IgD-negative memory B cell (primary cell): ENCODE data around the gene THBS4. TPM values are rescaled to one million over a fixed set of nuclear protein-coding genes. Genes with fewer than 3 reads are reported as not detected.
"Not testable (repeated sequence)": the region's sequence is repeated elsewhere in the genome, so short reads cannot be mapped to it uniquely, and the experiment has no call there.

Experiments
- H3K27ac Mint-ChIP-seq, 3 donors: one replicate each; pipeline ENCODE4 v1.8.0; 2020 to 2022; ENCODE audit warnings: mild to moderate bottlenecking in 3 of 3, mixed read lengths in 3 of 3, moderate library complexity in 1 of 3
- H3K27me3 Mint-ChIP-seq: one replicate; pipeline ENCODE4 v1.8.0; 2021; ENCODE audit warnings: mixed read lengths
- H3K36me3 Mint-ChIP-seq: one replicate; pipeline ENCODE4 v1.8.0; 2020; ENCODE audit warnings: mild to moderate bottlenecking, mixed read lengths
- H3K4me1 Mint-ChIP-seq, 3 donors: one replicate each; pipeline ENCODE4 v1.8.0; 2020 to 2022; ENCODE audit warnings: mixed read lengths in 3 of 3, mild to moderate bottlenecking in 1 of 3
- H3K4me3 Mint-ChIP-seq, 4 donors: one replicate each; pipeline ENCODE4 v1.8.0; 2020 to 2022; ENCODE audit warnings: mild to moderate bottlenecking in 4 of 4, mixed read lengths in 4 of 4, moderate library complexity in 3 of 4
- H3K9me3 Mint-ChIP-seq, 3 donors: one replicate each; pipeline ENCODE4 v1.8.0; 2020 to 2021; ENCODE audit warnings: mixed read lengths in 3 of 3, mild to moderate bottlenecking in 1 of 3
- polyA plus RNA-seq: library from polyadenylated mRNA; unstranded; fragments of 300-500 nt; fragmentation: Illumina TruSeq; gene quantifications from one replicate; pipeline ENCODE4 v1.2.3, GENCODE V29; 2021

Gene THBS4
- polyA plus RNA-seq, 1 donor from 2014 or later: 0.36 TPM

DNA sequence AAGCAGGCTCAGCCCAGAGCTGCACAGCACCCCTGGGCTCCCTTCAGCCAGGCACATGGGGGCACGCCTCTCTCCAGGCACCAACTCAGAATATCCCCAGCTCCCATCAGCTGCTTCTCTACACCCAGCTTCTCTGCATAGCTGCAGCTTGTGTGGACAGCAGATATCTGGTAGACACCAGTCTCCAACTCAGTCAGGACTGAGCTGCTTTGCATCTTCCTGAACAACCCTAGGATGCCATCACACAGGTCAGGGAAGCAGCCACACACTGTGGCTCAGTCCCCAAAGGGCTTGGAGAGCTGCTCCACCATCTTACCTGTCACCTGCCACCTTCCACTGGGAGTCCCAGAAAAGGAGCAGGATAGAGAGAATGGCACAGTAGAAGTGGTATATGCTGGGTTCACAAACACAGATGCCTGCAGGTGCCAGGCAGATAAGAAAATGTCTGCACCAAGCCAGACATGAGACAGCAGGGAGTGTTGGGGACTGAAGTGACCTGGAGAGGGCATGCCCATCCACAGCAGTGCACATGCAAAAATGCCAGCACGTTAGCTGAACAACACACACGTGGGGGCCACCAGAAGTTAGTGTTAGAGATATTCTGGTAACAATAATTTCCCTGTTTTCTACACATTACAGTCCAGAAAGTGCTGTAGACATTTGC is 42.0 kb downstream of the THBS4 start:
- Mint-ChIP-seq H3K4me3 (no peak overlapping the region), H3K9me3 (no peaks in the 10 kb centered on the region), H3K27me3 (peaks cover 3% of the 10 kb centered on the region), H3K36me3 (no peaks in the 10 kb centered on the region), H3K27ac (no peak overlapping the region), H3K4me1 (no peaks in the 10 kb centered on the region)

GRCh38 chr5:80078921-80079320 is 43.8 kb downstream of the THBS4 start:
- no peak overlapping the region for H3K4me3 Mint-ChIP-seq
- peaks cover 2 to 5% (median 5%) of the 10 kb centered on the region in 3 donors for H3K4me1 Mint-ChIP-seq
- H3K27me3 Mint-ChIP-seq: peaks cover 4% of the 10 kb centered on the region
- H3K27ac Mint-ChIP-seq: no peak overlapping the region
- no peaks in the 10 kb centered on the region for H3K36me3 Mint-ChIP-seq
- H3K9me3 Mint-ChIP-seq: no peaks in the 10 kb centered on the region

GRCh38 chr5:80082281-80082680 is 47.1 kb downstream of the THBS4 start:
- Mint-ChIP-seq H3K36me3 (no peaks in the 10 kb centered on the region), H3K4me3 (peak overlapping the region in 2 of 4 donors; percentile 51 to 68), H3K27ac (peak overlapping the region in 1 of 3 donors; percentile 46), H3K9me3 (no peaks in the 10 kb centered on the region), H3K27me3 (peaks cover 4% of the 10 kb centered on the region), H3K4me1 (peaks cover 2 to 5% (median 5%) of the 10 kb centered on the region in 3 donors)

- H3K4me3 Mint-ChIP-seq: peak overlapping the region; percentile 39 to 92 (median 65)
- H3K4me1 Mint-ChIP-seq: peaks cover 2 to 5% (median 5%) of the 10 kb centered on the region in 3 donors
- H3K36me3 Mint-ChIP-seq: no peaks in the 10 kb centered on the region
- H3K9me3 Mint-ChIP-seq: no peaks in the 10 kb centered on the region
- peaks cover 4% of the 10 kb centered on the region for H3K27me3 Mint-ChIP-seq
- peak overlapping the region in 2 of 3 donors; percentile 7 to 46 for H3K27ac Mint-ChIP-seq
These were observed 47.6 kb downstream of the THBS4 start for GRCh38 chr5:80082731-80083100.

DNA sequence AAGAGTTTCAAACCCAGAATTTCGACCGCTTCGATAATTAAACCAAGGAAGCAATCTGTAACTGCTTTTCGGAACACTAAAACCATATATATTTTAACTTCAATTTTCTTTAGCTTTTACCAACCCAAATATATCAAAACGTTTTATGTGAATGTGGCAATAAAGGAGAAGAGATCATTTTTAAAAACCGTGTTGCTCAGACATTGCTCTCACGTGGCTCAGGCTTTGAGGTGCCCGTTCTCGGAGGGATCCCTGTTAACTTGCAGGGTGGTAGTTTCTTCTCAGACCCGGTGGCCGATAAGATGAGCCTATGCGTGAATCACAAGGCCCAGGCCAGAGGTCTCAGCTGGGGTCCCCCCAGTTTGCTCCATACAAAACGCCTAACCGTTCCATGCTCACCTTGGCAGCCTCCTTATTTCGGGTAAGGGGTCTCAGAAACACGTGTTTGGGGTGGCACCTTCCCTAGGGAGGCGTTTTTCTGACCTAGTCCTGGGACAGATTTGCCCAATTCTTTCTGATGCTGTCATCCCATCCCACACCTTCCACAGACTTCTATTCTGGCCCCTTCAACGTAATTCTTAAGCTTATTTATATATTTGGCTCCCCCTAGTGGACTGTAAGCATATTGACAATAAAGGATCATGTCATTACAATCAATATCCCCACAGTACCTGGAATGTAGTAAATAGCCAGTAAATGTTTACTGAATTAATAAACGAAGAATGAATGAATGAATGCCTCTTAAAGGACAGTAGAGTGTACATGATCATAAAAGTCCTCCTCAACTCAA is 48.1 kb downstream of the THBS4 start:
- peaks cover 2 to 5% (median 5%) of the 10 kb centered on the region in 3 donors for H3K4me1 Mint-ChIP-seq

GRCh38 chr5:80090884-80091166 is 55.7 kb downstream of the THBS4 start:
- no peaks in the 10 kb centered on the region for H3K27me3 Mint-ChIP-seq
- no peaks in the 10 kb centered on the region for H3K9me3 Mint-ChIP-seq
- H3K4me1 Mint-ChIP-seq: no peaks in the 10 kb centered on the region
- H3K27ac Mint-ChIP-seq: no peak overlapping the region
- no peaks in the 10 kb centered on the region for H3K36me3 Mint-ChIP-seq
- H3K4me3 Mint-ChIP-seq: no peak overlapping the region

More for the DNA sequence above, 48.1 kb downstream of the THBS4 start:
- Mint-ChIP-seq H3K9me3 (no peaks in the 10 kb centered on the region), H3K36me3 (no peaks in the 10 kb centered on the region), H3K4me3 (peak overlapping the region; percentile 62 to 92 (median 76)), H3K27me3 (peaks cover 4% of the 10 kb centered on the region), H3K27ac (peak overlapping the region in 1 of 3 donors; percentile 7)

- not testable (repeated sequence) for H3K4me1 Mint-ChIP-seq, H3K27me3 Mint-ChIP-seq, H3K9me3 Mint-ChIP-seq, H3K36me3 Mint-ChIP-seq, H3K27ac Mint-ChIP-seq, H3K4me3 Mint-ChIP-seq
These were observed 56.6 kb downstream of the THBS4 start for GRCh38 chr5:80091792-80092192.

GRCh38 chr5:80092486-80093107 is 57.4 kb downstream of the THBS4 start:
- Mint-ChIP-seq H3K27me3 (no peaks in the 10 kb centered on the region), H3K4me1 (no peaks in the 10 kb centered on the region), H3K9me3 (no peaks in the 10 kb centered on the region), H3K36me3 (no peaks in the 10 kb centered on the region), H3K4me3 (no peak overlapping the region), H3K27ac (no peak overlapping the region)

GRCh38 chr5:80093796-80094195 is 58.6 kb downstream of the THBS4 start:
- no peaks in the 10 kb centered on the region for H3K27me3 Mint-ChIP-seq
- H3K27ac Mint-ChIP-seq: peak overlapping the region in 1 of 3 donors; percentile 20
- no peaks in the 10 kb centered on the region for H3K4me1 Mint-ChIP-seq
- no peaks in the 10 kb centered on the region for H3K36me3 Mint-ChIP-seq
- no peaks in the 10 kb centered on the region for H3K9me3 Mint-ChIP-seq
- no peak overlapping the region for H3K4me3 Mint-ChIP-seq

- H3K9me3 Mint-ChIP-seq: no peaks in the 10 kb centered on the region
- no peaks in the 10 kb centered on the region for H3K4me1 Mint-ChIP-seq
- H3K36me3 Mint-ChIP-seq: no peaks in the 10 kb centered on the region
- H3K27me3 Mint-ChIP-seq: no peaks in the 10 kb centered on the region
- peak overlapping the region in 1 of 3 donors; percentile 20 for H3K27ac Mint-ChIP-seq
- H3K4me3 Mint-ChIP-seq: no peak overlapping the region
These were observed 59.1 kb downstream of the THBS4 start for GRCh38 chr5:80094236-80094738.

- Mint-ChIP-seq H3K27me3 (no peaks in the 10 kb centered on the region), H3K4me3 (no peak overlapping the region), H3K27ac (no peak overlapping the region), H3K4me1 (no peaks in the 10 kb centered on the region), H3K9me3 (no peaks in the 10 kb centered on the region), H3K36me3 (no peaks in the 10 kb centered on the region)
These were observed 62.3 kb downstream of the THBS4 start for GRCh38 chr5:80097451-80097850.

DNA sequence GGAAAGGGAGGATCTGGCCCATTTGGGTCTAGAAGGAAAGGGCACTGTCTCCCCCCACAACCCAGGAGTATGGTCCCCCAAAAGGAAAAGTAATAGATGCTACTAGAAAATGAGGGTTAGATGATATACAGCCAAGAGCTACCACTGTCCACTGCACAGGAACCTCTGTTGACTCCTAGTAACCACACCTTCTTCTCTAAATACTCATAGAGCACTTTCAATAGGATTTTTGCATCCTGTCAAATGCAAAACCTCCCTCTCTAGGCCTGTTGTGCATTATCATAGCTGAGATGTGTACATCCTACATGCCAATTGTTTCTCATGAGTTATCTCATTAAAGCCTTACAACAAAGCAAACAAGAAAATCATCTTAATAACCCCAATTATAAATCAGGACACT is 66.8 kb downstream of the THBS4 start:
- H3K27ac Mint-ChIP-seq: no peak overlapping the region
- no peak overlapping the region for H3K4me3 Mint-ChIP-seq
- H3K9me3 Mint-ChIP-seq: peaks cover 0 to 3% (median 2%) of the 10 kb centered on the region in 3 donors
- no peaks in the 10 kb centered on the region for H3K36me3 Mint-ChIP-seq
- no peaks in the 10 kb centered on the region for H3K27me3 Mint-ChIP-seq
- no peaks in the 10 kb centered on the region for H3K4me1 Mint-ChIP-seq

DNA sequence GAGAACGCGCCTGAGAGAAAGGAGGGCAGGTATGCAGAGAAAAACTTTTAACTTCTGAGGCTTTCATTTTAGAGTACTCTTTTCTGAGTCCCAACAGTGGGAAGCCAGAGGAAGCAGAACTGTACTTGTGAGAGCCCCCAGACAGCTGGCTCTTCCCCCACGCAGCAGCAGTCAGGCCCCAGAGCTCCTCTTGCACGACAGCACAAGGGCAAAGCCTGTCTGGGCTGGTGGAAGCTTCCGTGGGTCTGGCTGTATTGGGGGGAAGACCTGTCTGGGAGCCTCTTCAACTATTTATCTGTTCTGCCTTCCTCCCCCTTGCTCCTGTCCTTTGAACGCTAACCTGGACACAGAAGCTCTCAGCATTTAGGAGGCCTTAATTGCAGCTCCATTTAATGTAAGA is 68.2 kb downstream of the THBS4 start:
- no peaks in the 10 kb centered on the region for H3K4me1 Mint-ChIP-seq
- H3K27ac Mint-ChIP-seq: no peak overlapping the region
- peaks cover 0 to 6% (median 2%) of the 10 kb centered on the region in 3 donors for H3K9me3 Mint-ChIP-seq
- peaks cover 1% of the 10 kb centered on the region for H3K27me3 Mint-ChIP-seq
- no peaks in the 10 kb centered on the region for H3K36me3 Mint-ChIP-seq
- H3K4me3 Mint-ChIP-seq: no peak overlapping the region

- Mint-ChIP-seq H3K9me3 (peaks cover 0 to 6% (median 2%) of the 10 kb centered on the region in 3 donors), H3K36me3 (no peaks in the 10 kb centered on the region), H3K4me1 (peaks cover 0 to 6% (median 5%) of the 10 kb centered on the region in 3 donors), H3K4me3 (no peak overlapping the region), H3K27me3 (peaks cover 4% of the 10 kb centered on the region), H3K27ac (no peak overlapping the region)
These were observed 70.7 kb downstream of the THBS4 start for GRCh38 chr5:80105698-80106439.

DNA sequence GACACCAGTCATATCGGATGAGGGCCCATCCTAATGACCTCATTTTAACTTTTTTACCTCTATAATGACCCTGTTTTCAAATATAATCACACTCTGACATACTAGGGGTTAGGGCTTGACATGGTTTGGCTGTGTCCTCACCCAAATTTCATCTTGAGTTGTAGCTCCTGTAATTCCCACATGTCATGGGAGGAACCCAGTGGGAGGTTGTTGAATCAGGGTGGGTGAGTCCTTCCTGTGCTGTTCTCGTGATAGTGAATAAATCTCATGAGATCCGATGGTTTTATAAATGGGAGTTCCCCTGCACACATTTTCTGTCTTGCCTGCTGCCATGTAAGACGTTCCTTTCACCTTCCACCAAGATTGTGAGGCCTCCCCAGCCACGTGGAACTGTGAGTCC is 71.8 kb downstream of the THBS4 start:
- Mint-ChIP-seq H3K4me3 (peak overlapping the region in 1 of 4 donors; percentile 1), H3K9me3 (peaks cover 0 to 6% (median 2%) of the 10 kb centered on the region in 3 donors), H3K27me3 (peaks cover 4% of the 10 kb centered on the region), H3K36me3 (no peaks in the 10 kb centered on the region), H3K4me1 (peaks cover 0 to 6% (median 5%) of the 10 kb centered on the region in 3 donors), H3K27ac (peak overlapping the region in 1 of 3 donors; percentile 0)
